HCT116 (cell line): ENCODE measurements around the gene NDUFAF2. TPM values are rescaled to one million over a fixed set of nuclear protein-coding genes. Genes with fewer than 3 reads are reported as not detected.

Experiments used
- ATAC-seq: fragments of 200-7000 bp; cut with Tn5 transposase; 2 replicates; pipeline ENCODE4 v1.9.1; 2020; ENCODE audit warnings: mild to moderate bottlenecking, moderate library complexity
- BruUV-seq: library from RNA; stranded (reverse); fragments of 400-500 nt; replicated peaks from 2 replicates; lab custom pipeline; 2021; lab: Mats Ljungman, UMichigan
- CTCF ChIA-PET: fragments of 300-600 bp; sonication (Branson Sonifier 250); formaldehyde crosslinking; loops from one replicate; lab custom pipeline; 2021; ENCODE audit warnings: antibody characterized with exemption; lab: Charles Lee
- POLR2A ChIA-PET: fragments of 300-600, 350-600 bp; sonication (Branson Sonifier 250); formaldehyde crosslinking; loops from one replicate; lab custom pipeline; 2021; ENCODE audit warnings: antibody characterized with exemption; lab: Charles Lee
- RAD21 ChIA-PET, 2 experiments: fragments of 300-600 bp; sonication (Branson Sonifier 250); formaldehyde crosslinking; loops; one replicate each; lab custom pipeline; 2023; ENCODE audit warnings: low total read pairs in 2 of 2; ENCODE audit not compliant: uncharacterized antibody in 2 of 2, unreplicated experiment in 2 of 2, low non-redundant PET in 1 of 2; lab: Charles Lee
- DNase-seq: peaks from one replicate; pipeline ENCODE4 v3.0.0-alpha.2; 2010; ENCODE audit warnings: low read depth, low spot score
- H2AFZ ChIP-seq: fragments of 200-600 bp; shearing (Covaris generic), sonication (generic); 2 replicates; pipeline ENCODE4 v1.6.1; 2017; ENCODE audit warnings: low read depth, mixed run types, mixed read lengths, antibody characterized with exemption, low read length; ENCODE audit not compliant: poor library complexity, severe bottlenecking
- H3K27ac ChIP-seq: 2 replicates; pipeline ENCODE4 v1.5.1; 2012; ENCODE audit warnings: low read depth, low read length
- H3K27me3 ChIP-seq: fragments of 200-600 bp; sonication (generic); 2 replicates; pipeline ENCODE4 v1.6.1; 2016; ENCODE audit warnings: mixed run types, low read length, mixed read lengths; ENCODE audit not compliant: insufficient read depth
- H3K36me3 ChIP-seq, 2 experiments: fragments of 200-500 bp in 1 of 2; fragments of 200-600 bp in 1 of 2; sonication (Bioruptor generic) in 1 of 2; sonication (generic) in 1 of 2; 2 replicates each; pipeline versions ENCODE4 v1.5.1 to v1.6.1; 2014 to 2016; ENCODE audit warnings: low read length in 2 of 2, inconsistent platforms in 1 of 2, mixed read lengths in 1 of 2, mixed run types in 1 of 2; ENCODE audit not compliant: insufficient read depth in 2 of 2, control insufficient read depth in 1 of 2
- H3K4me1 ChIP-seq, 2 experiments: fragments of 200-600 bp in 1 of 2; sonication (generic) in 1 of 2; 2 replicates each; pipeline versions ENCODE4 v1.5.1 to v1.6.1; 2012 to 2017; ENCODE audit warnings: low read length in 2 of 2, inconsistent platforms in 1 of 2, mild to moderate bottlenecking in 1 of 2, mixed read lengths in 1 of 2, mixed run types in 1 of 2, moderate library complexity in 1 of 2; ENCODE audit not compliant: insufficient read depth in 2 of 2, control insufficient read depth in 1 of 2
- H3K4me2 ChIP-seq: fragments of 200-600 bp; sonication (generic); 2 replicates; pipeline ENCODE4 v1.6.1; 2017; ENCODE audit warnings: mixed run types, low read length, mixed read lengths
- H3K4me3 ChIP-seq, 2 experiments: fragments of 200-600 bp in 1 of 2; sonication (generic) in 1 of 2; replicated peaks in 1 of 2; 2 replicates each; pipeline ENCODE4 v1.5.1; 2011 to 2016; ENCODE audit warnings: low read length in 2 of 2, control low read depth in 1 of 2, low read depth in 1 of 2, mild to moderate bottlenecking in 1 of 2, mixed read lengths in 1 of 2, mixed run types in 1 of 2
- H3K79me2 ChIP-seq: fragments of 200-600 bp; sonication (generic); 2 replicates; pipeline ENCODE4 v1.6.1; 2017; ENCODE audit warnings: mild to moderate bottlenecking, mixed run types, low read length, moderate library complexity, mixed read lengths; ENCODE audit not compliant: insufficient read depth
- H3K9ac ChIP-seq: fragments of 200-600 bp; sonication (generic); 2 replicates; pipeline ENCODE4 v1.6.1; 2016; ENCODE audit warnings: low read length, mixed read lengths
- H3K9me2 ChIP-seq: fragments of 200-600 bp; sonication (generic), shearing (Covaris generic); 2 replicates; pipeline ENCODE4 v1.6.1; 2017; ENCODE audit warnings: mixed run types, mild to moderate bottlenecking, moderate library complexity; ENCODE audit not compliant: insufficient read depth
- H3K9me3 ChIP-seq, 2 experiments: fragments of 200-500 bp in 1 of 2; fragments of 200-600 bp in 1 of 2; sonication (Bioruptor generic) in 1 of 2; sonication (generic) in 1 of 2; 2 replicates each; pipeline ENCODE4 v1.6.1; 2014 to 2017; ENCODE audit warnings: low read length in 2 of 2, mixed read lengths in 2 of 2, inconsistent platforms in 1 of 2, low read depth in 1 of 2, mild to moderate bottlenecking in 1 of 2, mixed run types in 1 of 2, moderate library complexity in 1 of 2; ENCODE audit not compliant: control insufficient read depth in 1 of 2, insufficient read depth in 1 of 2
- H4K20me1 ChIP-seq: fragments of 200-600 bp; sonication (generic), shearing (Covaris generic); 2 replicates; pipeline ENCODE4 v1.6.1; 2017; ENCODE audit warnings: mixed run types, mild to moderate bottlenecking, moderate library complexity; ENCODE audit not compliant: insufficient read depth
- CBX3 ChIP-seq: IDR thresholded peaks from 2 replicates; pipeline ENCODE4 v1.6.1; 2012; ENCODE audit warnings: low read depth
- CEBPB ChIP-seq: IDR thresholded peaks from 2 replicates; pipeline ENCODE4 v1.6.1; 2012; ENCODE audit warnings: low read depth
- ELF1 ChIP-seq: IDR thresholded peaks from 2 replicates; pipeline ENCODE4 v1.6.1; 2012; ENCODE audit warnings: low read depth, borderline replicate concordance
- FOSL1 ChIP-seq: IDR thresholded peaks from 2 replicates; pipeline ENCODE4 v1.6.1; 2012; ENCODE audit warnings: low read depth
- RAD21 ChIP-seq: IDR thresholded peaks from 2 replicates; pipeline ENCODE4 v1.6.1; 2012; ENCODE audit warnings: low read depth, mild to moderate bottlenecking
- SRF ChIP-seq: IDR thresholded peaks from 2 replicates; pipeline ENCODE4 v1.6.1; 2012; ENCODE audit warnings: low read depth
- TCF7L2 ChIP-seq: IDR thresholded peaks from 2 replicates; pipeline ENCODE4 v1.7.0; 2011; ENCODE audit warnings: borderline replicate concordance, inconsistent platforms; ENCODE audit not compliant: insufficient read depth, insufficient read length; ENCODE audit errors: extremely low read depth
- ZFX ChIP-seq: fragments of 450-650 bp; IDR thresholded peaks from 2 replicates; pipeline ENCODE4 v1.6.1; 2017
- ZNF274 ChIP-seq: fragments of 200-500 bp; sonication (Bioruptor generic); IDR thresholded peaks from 2 replicates; pipeline ENCODE4 v1.6.1; 2014; ENCODE audit warnings: mild to moderate bottlenecking, low read depth, low read length, inconsistent platforms
- intact Hi-C: fragments of 100-400 bp; cut with micrococcal nuclease; formaldehyde crosslinking; loops from 2 replicates; pipeline ENCODE4 v1.10.0; 2022
- total RNA-seq: library from RNA; stranded (reverse); gene quantifications from one replicate; pipeline ENCODE4 v1.2.1, GENCODE V29; 2021; ENCODE audit not compliant: unreplicated experiment
- TF ChIP-seq, protein P1 (sequence below): IDR thresholded peaks from 2 replicates; pipeline ENCODE4 v1.6.1; 2011; ENCODE audit warnings: mild to moderate bottlenecking, low read length, moderate library complexity; ENCODE audit not compliant: insufficient replicate concordance; ENCODE audit errors: extremely low read depth
- TF ChIP-seq, protein P2 (sequence below): IDR thresholded peaks from 2 replicates; pipeline ENCODE4 v1.6.1; 2012; ENCODE audit warnings: low read depth
- TF ChIP-seq, protein P3 (sequence below): IDR thresholded peaks from 2 replicates; pipeline ENCODE4 v1.6.1; 2012

NDUFAF2 gene
- total RNA-seq, 1 experiment from 2014 or later, result 36.9 TPM

DNA sequence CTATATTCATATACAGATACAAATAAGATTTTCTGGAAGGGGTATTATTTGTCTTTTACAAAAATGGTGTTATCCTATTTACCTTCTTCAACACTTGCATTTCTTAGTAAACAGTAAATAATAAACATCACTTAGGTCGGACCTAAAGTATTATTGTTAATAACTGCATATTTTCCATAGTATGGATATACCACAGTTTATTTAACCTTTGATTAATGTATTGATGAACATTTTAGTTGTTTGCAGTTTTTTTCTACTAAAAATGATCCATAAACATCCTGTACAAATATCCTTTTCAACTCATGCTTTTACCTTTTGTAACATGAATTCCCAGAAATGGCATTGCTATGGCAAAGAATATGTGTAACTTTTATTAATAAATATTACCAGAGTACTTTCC lies 83.4 kb downstream of the NDUFAF2 start (continued):
- TF ChIP-seq, protein P1, sequence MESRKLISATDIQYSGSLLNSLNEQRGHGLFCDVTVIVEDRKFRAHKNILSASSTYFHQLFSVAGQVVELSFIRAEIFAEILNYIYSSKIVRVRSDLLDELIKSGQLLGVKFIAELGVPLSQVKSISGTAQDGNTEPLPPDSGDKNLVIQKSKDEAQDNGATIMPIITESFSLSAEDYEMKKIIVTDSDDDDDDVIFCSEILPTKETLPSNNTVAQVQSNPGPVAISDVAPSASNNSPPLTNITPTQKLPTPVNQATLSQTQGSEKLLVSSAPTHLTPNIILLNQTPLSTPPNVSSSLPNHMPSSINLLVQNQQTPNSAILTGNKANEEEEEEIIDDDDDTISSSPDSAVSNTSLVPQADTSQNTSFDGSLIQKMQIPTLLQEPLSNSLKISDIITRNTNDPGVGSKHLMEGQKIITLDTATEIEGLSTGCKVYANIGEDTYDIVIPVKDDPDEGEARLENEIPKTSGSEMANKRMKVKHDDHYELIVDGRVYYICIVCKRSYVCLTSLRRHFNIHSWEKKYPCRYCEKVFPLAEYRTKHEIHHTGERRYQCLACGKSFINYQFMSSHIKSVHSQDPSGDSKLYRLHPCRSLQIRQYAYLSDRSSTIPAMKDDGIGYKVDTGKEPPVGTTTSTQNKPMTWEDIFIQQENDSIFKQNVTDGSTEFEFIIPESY, result no peak
- TF ChIP-seq, protein P2, sequence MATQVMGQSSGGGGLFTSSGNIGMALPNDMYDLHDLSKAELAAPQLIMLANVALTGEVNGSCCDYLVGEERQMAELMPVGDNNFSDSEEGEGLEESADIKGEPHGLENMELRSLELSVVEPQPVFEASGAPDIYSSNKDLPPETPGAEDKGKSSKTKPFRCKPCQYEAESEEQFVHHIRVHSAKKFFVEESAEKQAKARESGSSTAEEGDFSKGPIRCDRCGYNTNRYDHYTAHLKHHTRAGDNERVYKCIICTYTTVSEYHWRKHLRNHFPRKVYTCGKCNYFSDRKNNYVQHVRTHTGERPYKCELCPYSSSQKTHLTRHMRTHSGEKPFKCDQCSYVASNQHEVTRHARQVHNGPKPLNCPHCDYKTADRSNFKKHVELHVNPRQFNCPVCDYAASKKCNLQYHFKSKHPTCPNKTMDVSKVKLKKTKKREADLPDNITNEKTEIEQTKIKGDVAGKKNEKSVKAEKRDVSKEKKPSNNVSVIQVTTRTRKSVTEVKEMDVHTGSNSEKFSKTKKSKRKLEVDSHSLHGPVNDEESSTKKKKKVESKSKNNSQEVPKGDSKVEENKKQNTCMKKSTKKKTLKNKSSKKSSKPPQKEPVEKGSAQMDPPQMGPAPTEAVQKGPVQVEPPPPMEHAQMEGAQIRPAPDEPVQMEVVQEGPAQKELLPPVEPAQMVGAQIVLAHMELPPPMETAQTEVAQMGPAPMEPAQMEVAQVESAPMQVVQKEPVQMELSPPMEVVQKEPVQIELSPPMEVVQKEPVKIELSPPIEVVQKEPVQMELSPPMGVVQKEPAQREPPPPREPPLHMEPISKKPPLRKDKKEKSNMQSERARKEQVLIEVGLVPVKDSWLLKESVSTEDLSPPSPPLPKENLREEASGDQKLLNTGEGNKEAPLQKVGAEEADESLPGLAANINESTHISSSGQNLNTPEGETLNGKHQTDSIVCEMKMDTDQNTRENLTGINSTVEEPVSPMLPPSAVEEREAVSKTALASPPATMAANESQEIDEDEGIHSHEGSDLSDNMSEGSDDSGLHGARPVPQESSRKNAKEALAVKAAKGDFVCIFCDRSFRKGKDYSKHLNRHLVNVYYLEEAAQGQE, result no peak
- no peak for TF ChIP-seq SRF
- no peak for TF ChIP-seq ELF1
- TF ChIP-seq TCF7L2, result no peak
- TF ChIP-seq, protein P3, sequence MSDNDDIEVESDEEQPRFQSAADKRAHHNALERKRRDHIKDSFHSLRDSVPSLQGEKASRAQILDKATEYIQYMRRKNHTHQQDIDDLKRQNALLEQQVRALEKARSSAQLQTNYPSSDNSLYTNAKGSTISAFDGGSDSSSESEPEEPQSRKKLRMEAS, result no peak

DNA sequence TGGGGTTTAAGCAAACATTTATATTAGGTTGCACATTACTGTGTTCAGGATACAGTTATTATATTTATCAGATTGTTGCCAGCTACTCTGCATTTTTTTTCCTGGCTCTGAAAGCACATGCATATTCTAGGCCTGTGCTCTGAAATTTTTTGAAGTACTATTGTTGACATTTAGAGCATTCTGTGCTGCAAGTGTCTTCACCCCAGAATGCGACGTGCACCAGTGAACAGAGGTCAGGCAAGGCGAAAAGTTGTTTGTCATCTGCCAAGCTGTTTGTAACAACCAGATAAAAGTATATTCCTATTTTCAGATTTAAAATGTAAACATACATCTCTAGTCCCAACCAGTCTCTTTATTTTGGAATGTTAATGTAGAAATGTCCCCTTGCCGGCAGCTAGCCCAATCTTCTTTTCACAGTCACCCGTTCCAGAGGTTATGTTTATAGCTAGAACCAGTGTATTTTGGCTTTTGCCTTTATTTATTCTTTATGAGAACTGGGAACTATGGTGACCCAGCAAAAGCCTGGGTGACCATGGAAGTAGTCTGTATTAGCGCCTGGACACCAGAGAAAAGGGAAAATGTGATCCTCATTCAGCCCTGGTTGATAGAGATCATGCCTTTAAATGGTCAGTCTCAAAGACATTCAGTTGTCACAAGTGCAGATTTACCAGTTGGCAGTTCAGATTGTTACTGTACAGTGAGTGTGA lies 84.6 kb downstream of the NDUFAF2 start:
- H3K9ac ChIP-seq, result no peak overlapping the region
- H3K79me2 ChIP-seq, result no peaks in the 10 kb centered on the region; the same call in 1 of the 2 replicates
- no peaks in the 10 kb centered on the region for H3K4me1 ChIP-seq
- intact Hi-C loops, result no loop called here
- ATAC-seq (no peak), DNase-seq (no peak)
- H3K27me3 ChIP-seq, result no peaks in the 10 kb centered on the region
- H3K27ac ChIP-seq, result no peak overlapping the region
- no peaks in the 10 kb centered on the region for H3K9me3 ChIP-seq
- H4K20me1 ChIP-seq, result no peaks in the 10 kb centered on the region; the same call in 1 of the 2 replicates
- H2AFZ ChIP-seq, result no peak overlapping the region
- H3K4me2 ChIP-seq, result no peak overlapping the region
- ChIA-PET RAD21 (no interaction called here), CTCF (no interaction called here), POLR2A (no interaction called here)
- no peaks in the 10 kb centered on the region for H3K36me3 ChIP-seq
- BruUV-seq, result no TSS peak
- H3K9me2 ChIP-seq, result no peaks in the 10 kb centered on the region; the same call in 1 of the 2 replicates
- no peak overlapping the region for H3K4me3 ChIP-seq
- no peak for TF ChIP-seq CEBPB
- TF ChIP-seq RAD21, result no peak
- TF ChIP-seq ZFX, result no peak
- TF ChIP-seq ZNF274, result no peak
- no peak for TF ChIP-seq CBX3
- TF ChIP-seq FOSL1, result no peak
- TF ChIP-seq, protein P3, result no peak
- TF ChIP-seq, protein P1, result no peak
